GM12892 (cell line): ENCODE results near the gene TOGARAM2.

Experiments used
- POLR2A ChIP-seq: IDR thresholded peaks from 2 replicates; pipeline ENCODE4 v1.6.1; 2011; ENCODE audit warnings: low read depth, low read length, control low read depth
- POLR2AphosphoS5 ChIP-seq: IDR thresholded peaks from 2 replicates; pipeline ENCODE4 v1.6.1; 2011; ENCODE audit warnings: low read depth, low read length, control low read depth

- TF ChIP-seq POLR2AphosphoS5 = no peak
- TF ChIP-seq POLR2A = no peak
Observed at GRCh38 chr2:28991460-28991859, 10.4 kb downstream of the TOGARAM2 start.
